Renal cortex interstitium (tissue), 11 donors: ENCODE data around the gene MGAT5B. TPM values are rescaled to one million over a fixed set of nuclear protein-coding genes. Genes with fewer than 3 reads are reported as not detected.

Experiments used
- DNase-seq, 11 donors: peaks; one replicate each; pipeline ENCODE4 v3.0.0-alpha.2; 2013; ENCODE audit warnings: low read depth in 9 of 11, low spot score in 4 of 11; ENCODE audit errors: extremely low read depth in 1 of 11
- polyA plus RNA-seq, 3 donors: library from polyadenylated mRNA; unstranded; fragments of 120-200 nt; gene quantifications; one replicate each; pipeline ENCODE4 v1.2.1, GENCODE V29; 2013; ENCODE audit not compliant: insufficient read length in 3 of 3

Gene MGAT5B
- polyA plus RNA-seq, 3 donors = 1.5 to 2.4 (median 1.6) TPM

- DNase-seq = no peak
Measured at GRCh38 chr17:76935331-76935730, 67.1 kb downstream of the MGAT5B start.

GRCh38 chr17:76937238-76937637 is 69.0 kb downstream of the MGAT5B start:
- DNase-seq = no peak

GRCh38 chr17:76938009-76938408 is 69.8 kb downstream of the MGAT5B start:
- DNase-seq = no peak

- no peak for DNase-seq
Measured at GRCh38 chr17:76940295-76940694, 72.1 kb downstream of the MGAT5B start.

GRCh38 chr17:76940738-76941350 is 72.6 kb downstream of the MGAT5B start:
- no peak for DNase-seq

GRCh38 chr17:76943202-76943601 is 75.0 kb downstream of the MGAT5B start:
- DNase-seq = no peak

- DNase-seq = no peak
Measured at GRCh38 chr17:76943781-76944213, 75.6 kb downstream of the MGAT5B start.

- DNase-seq = no peak
Measured at GRCh38 chr17:76944477-76944876, 76.3 kb downstream of the MGAT5B start.

GRCh38 chr17:76946111-76946771 is 78.0 kb downstream of the MGAT5B start:
- DNase-seq = no peak

- DNase-seq = no peak
Measured at GRCh38 chr17:76946772-76947135, 78.5 kb downstream of the MGAT5B start.

GRCh38 chr17:76947309-76947708 is 79.1 kb downstream of the MGAT5B start:
- no peak for DNase-seq

GRCh38 chr17:76947771-76948170 is 79.6 kb downstream of the MGAT5B start:
- no peak for DNase-seq

- DNase-seq = no peak
Measured at GRCh38 chr17:76948301-76948700, 80.1 kb downstream of the MGAT5B start.

GRCh38 chr17:76948726-76949342 is 80.6 kb downstream of the MGAT5B start:
- no peak for DNase-seq

- no peak for DNase-seq
Measured at GRCh38 chr17:76949913-76950695, 81.9 kb downstream of the MGAT5B start.

- DNase-seq = no peak
Measured at GRCh38 chr17:76951375-76951905, 83.2 kb downstream of the MGAT5B start.

- no peak for DNase-seq
Measured at GRCh38 chr17:76952402-76952801, 84.2 kb downstream of the MGAT5B start.

- no peak for DNase-seq
Measured at GRCh38 chr17:76953066-76953465, 84.9 kb downstream of the MGAT5B start.

GRCh38 chr17:76953946-76954345 is 85.7 kb downstream of the MGAT5B start:
- DNase-seq = no peak

- DNase-seq = no peak
Measured at GRCh38 chr17:76955191-76955590, 87.0 kb downstream of the MGAT5B start.
